HK-2 (cell line): Measurements from ENCODE around the gene CSPG4.
"Not testable (repeated sequence)": the region's sequence is repeated elsewhere in the genome, so short reads cannot be mapped to it uniquely, and the experiment has no call there.

ENCODE experiments used
- DNase-seq: peaks from one replicate; pipeline ENCODE4 v3.0.0-alpha.2; 2018; ENCODE audit not compliant: unreplicated experiment

Gene CSPG4

GRCh38 chr15:75704618-75705017 is 8.0 kb downstream of the CSPG4 start:
- no peak for DNase-seq

GRCh38 chr15:75704263-75704615 is 8.4 kb downstream of the CSPG4 start:
- no peak for DNase-seq

- not testable (repeated sequence) for DNase-seq
These were observed 9.0 kb downstream of the CSPG4 start for GRCh38 chr15:75703440-75704262.

DNA sequence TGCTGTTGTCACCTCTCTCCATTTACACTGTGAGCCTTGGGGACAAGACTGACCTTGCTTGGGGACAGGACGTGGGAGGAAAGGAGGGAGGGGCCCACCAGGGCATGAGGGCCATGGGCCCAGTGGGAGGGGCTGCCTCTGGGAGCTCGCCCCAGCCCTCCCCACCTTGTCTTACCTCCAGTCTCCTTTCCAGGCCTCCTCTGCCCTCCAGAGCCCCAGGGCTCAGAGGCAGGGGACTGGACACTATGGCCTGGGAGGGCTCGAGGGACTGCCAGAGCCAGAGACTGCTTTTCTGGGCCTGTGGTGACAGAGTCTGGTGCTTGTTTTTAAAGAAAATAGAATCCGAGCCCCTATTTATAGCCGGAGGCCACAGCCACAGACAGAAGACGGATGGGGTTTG is 10.2 kb downstream of the CSPG4 start:
- no peak for DNase-seq

- not testable (repeated sequence) for DNase-seq
These were observed 11.3 kb downstream of the CSPG4 start for GRCh38 chr15:75701071-75702003.

GRCh38 chr15:75699961-75700874 is 12.4 kb downstream of the CSPG4 start:
- peak; percentile 44 for DNase-seq

- DNase-seq: not testable (repeated sequence)
These were observed 13.1 kb downstream of the CSPG4 start for GRCh38 chr15:75699517-75699916.

- DNase-seq: not testable (repeated sequence)
These were observed 14.5 kb downstream of the CSPG4 start for GRCh38 chr15:75697974-75698747.

DNA sequence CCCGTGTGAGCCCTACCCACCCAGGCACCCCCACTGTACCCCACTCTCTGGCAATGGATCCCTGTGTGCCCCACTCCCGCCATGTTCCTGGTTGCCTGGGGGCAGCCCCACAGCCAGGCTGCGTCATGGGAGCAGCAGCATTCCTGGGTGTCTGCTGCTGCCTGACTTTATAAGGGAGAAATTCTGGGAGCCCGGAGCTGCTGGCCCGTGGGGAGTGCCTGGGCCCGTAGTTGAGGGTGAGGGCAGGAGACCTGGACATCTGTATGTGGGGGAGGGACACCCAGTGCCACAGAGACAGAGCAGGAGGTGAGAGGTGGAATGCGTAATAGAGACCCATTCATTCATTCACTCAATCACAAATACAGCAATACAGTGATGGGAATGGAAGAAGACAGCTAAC is 15.1 kb downstream of the CSPG4 start:
- no peak for DNase-seq

DNA sequence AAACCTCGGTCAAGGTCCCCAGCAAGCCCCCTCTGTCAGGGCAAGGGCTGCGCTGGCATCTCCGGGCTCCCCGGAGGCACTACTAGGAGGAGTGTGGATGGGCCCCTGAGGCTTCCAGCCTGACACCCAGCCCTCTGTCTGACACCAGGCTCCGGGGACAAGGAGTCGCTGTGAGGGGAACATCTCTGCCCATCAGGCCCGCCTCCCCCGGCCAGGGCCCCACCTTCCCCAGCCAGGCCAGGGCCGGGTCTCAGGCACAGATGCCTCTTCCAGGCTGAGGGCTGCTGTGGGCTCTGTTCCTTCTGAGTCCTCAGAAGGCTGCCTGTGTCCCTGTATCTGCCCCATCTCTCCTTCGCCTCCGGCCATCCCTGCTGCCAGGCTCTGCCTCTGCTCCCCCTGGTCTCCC is 15.8 kb downstream of the CSPG4 start:
- DNase-seq: no peak

GRCh38 chr15:75696311-75696720 is 16.3 kb downstream of the CSPG4 start:
- DNase-seq: no peak

GRCh38 chr15:75695634-75696310 is 16.9 kb downstream of the CSPG4 start:
- no peak for DNase-seq

DNA sequence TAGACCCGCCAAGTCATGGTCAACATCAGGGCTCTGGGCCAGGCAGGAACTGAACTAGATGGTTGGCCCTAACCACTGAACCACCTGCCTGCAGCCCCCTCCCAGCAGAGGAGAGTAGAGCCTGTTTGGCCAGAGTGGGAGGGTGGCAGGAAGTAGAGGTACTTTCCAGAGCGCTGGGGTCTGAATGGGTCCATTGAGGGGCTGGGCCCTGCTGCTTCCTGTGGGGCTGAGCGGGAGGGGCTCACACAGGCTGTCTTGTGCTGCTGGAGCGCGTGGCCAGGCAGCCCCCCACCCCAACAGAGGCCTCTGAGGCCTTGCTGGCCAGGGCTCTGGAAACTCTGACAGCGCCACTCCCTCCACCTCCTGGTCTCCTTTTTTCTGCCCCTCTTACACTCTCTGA is 17.4 kb downstream of the CSPG4 start:
- no peak for DNase-seq

DNA sequence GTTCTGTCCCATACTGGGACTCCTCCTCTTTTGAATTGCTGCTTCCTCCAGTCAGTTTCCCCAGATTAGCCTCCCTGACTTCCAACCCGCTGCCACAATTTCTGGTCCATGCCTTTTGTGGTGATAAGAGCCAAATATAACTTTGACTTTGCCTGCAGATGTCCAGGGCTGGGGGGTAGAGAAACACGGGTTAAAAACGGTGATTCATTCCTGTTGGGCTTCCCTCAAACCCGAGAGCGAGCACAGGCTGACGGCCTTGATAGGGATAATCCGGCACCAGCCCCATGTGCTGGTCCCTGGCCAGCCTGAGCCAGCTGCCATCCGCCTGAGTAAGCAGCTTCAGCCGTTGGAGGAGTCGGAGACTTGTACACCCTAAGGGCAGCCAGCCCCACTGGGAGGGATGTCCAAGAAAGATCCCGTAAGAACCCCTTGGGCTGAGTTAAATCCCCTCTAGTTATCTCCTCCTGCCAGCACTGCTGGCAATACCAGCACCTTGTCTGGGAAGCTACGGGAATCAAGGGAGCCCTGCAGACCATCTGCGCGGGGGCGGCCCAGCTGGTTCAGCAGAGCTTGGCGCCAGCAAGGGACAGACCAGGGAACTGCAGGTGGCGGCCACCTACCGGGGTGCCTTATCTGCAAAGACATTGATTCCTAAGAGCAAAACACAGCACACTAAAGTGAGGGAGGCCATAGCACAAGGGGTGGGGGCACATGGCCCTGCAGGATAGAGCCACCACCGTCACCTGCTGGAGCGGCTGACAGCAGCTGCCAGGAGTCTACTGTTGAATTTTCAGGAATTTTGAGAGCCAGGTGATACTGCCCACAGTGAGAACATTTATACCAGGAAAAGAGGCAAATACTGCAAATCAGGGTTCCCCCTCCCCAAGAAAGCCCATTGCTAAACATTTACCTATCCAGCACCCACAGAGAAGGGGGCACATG is 18.1 kb downstream of the CSPG4 start:
- DNase-seq: peak; percentile 72

DNA sequence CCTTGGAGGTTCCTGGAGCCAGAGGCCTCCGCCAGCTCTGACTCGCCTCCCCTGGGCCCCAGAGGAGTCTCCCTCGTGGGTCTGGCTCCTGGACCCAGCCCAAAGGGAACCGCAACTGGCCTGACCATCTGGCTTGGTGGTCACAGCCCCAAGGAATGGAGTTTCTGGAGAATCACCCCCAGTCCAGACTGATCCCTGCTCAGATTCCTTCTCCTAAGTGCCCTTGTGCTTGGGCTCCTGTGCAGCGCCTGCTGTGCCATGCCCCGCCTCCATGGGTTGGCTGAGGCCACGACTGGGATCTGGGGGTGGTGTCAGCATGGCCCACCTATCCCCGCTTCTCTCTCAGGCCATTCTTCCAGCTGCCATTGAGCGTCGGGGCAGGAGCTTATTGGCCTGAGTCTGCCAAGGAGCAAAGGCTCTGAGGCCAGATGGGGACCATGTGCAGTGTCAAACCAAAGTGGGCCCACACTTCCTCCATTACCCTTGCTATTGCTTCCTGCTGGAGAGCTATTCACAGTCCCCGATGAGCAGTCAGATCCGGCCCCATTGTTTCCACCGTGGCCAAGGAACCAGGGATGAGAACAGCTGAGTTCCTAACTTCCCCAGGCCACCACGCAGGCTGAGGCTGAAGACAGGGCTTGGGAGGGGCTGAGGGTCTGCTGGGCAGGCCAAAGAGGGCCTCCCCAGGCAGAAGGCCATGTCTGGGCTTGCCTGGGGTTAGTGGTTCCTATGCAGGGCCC is 19.0 kb downstream of the CSPG4 start:
- no peak for DNase-seq

GRCh38 chr15:75693028-75693427 is 19.6 kb downstream of the CSPG4 start:
- DNase-seq: not testable (repeated sequence)

DNA sequence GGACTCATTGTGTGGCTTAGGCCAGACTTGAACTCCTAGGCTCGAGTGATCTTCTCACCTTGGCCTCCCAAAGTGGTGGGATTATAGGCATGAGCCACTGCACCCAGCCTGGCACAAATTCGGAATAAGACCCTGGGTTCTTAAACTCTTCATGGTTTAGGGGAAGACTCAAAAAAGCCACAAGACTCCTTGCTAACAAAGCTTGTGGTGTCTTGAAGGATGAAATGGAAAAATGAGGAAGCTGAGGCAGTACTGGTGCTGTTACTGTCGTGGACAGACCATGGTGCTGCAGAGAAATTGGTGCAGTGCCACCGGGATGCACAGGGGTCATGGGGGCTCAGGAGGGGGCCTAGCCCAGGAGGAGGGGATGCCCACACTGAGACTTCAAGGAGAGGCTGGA is 20.3 kb downstream of the CSPG4 start:
- DNase-seq: not testable (repeated sequence)

DNA sequence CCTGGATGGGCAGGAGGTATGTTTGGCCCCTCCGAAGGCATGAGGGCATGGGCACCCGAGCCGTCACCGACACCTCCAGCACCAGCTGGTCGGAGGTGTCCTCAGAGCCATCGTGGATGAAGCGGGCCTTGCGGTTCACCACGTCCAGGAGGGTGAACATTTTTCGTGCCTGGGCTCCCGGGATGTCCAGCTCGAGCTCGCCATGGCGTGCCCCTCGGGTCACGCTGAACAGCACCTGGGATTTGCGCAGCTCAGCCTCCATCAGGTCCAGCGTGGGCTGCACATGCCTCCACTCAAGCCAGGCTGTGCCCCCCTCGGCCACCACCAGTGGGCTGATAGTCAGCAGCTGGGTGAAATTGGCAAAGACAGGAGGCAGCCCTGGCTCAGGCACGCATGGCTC is 23.2 kb downstream of the CSPG4 start:
- not testable (repeated sequence) for DNase-seq
